GM23338 (cell line): ENCODE measurements around the gene TMEM143. TPM values are rescaled to one million over a fixed set of nuclear protein-coding genes. Genes with fewer than 3 reads are reported as not detected.

Experiments
- ATAC-seq: fragments of 200-7000 bp; cut with Tn5 transposase; 3 replicates; pipeline ENCODE4 v1.9.1; 2020
- DNase-seq: peaks from one replicate; pipeline ENCODE4 v3.0.0-alpha.2; 2015; ENCODE audit warnings: low spot score
- H2AFZ ChIP-seq: fragments of 200-600 bp; sonication (generic); 2 replicates; pipeline ENCODE4 v1.8.0; 2016; ENCODE audit warnings: antibody characterized with exemption, mild to moderate bottlenecking, moderate library complexity
- H3F3A ChIP-seq: fragments of 200-600 bp; sonication (generic); replicated peaks from 2 replicates; pipeline ENCODE4 v1.8.0; 2017; ENCODE audit warnings: antibody characterized with exemption, mixed run types, low read depth
- H3K27ac ChIP-seq: fragments of 200-600 bp; sonication (generic); 2 replicates; pipeline ENCODE4 v1.6.1; 2016; ENCODE audit warnings: low read depth
- H3K27me3 ChIP-seq: fragments of 200-600 bp; sonication (generic); 2 replicates; pipeline ENCODE4 v1.8.0; 2016; ENCODE audit warnings: mild to moderate bottlenecking, mixed run types, moderate library complexity; ENCODE audit not compliant: insufficient read depth
- H3K36me3 ChIP-seq: fragments of 200-600 bp; sonication (generic); 2 replicates; pipeline ENCODE4 v1.8.0; 2016; ENCODE audit warnings: mild to moderate bottlenecking; ENCODE audit not compliant: insufficient read depth
- H3K4me1 ChIP-seq: fragments of 200-600 bp; sonication (generic); 2 replicates; pipeline ENCODE4 v1.8.0; 2016; ENCODE audit warnings: mild to moderate bottlenecking, moderate library complexity; ENCODE audit not compliant: insufficient read depth
- H3K4me2 ChIP-seq: fragments of 200-600 bp; sonication (generic); 2 replicates; pipeline ENCODE4 v1.7.1; 2017; ENCODE audit warnings: mixed run types
- H3K4me3 ChIP-seq: fragments of 200-600 bp; sonication (generic); 2 replicates; pipeline ENCODE4 v1.6.1; 2016; ENCODE audit warnings: mixed run types
- H3K79me2 ChIP-seq: fragments of 200-600 bp; sonication (generic); replicated peaks from 2 replicates; pipeline ENCODE4 v1.8.0; 2017; ENCODE audit warnings: mild to moderate bottlenecking; ENCODE audit not compliant: insufficient read depth
- H3K9me2 ChIP-seq: fragments of 200-600 bp; sonication (generic); 2 replicates; pipeline ENCODE4 v1.8.0; 2017; ENCODE audit not compliant: insufficient read depth
- H4K20me1 ChIP-seq: fragments of 200-600 bp; sonication (generic); replicated peaks from 2 replicates; pipeline ENCODE4 v1.8.0; 2017; ENCODE audit warnings: mild to moderate bottlenecking; ENCODE audit not compliant: insufficient read depth
- H3K27ac Mint-ChIP-seq: 2 replicates; pipeline ENCODE4 v1.8.0; 2020; ENCODE audit warnings: inconsistent platforms, mild to moderate bottlenecking, moderate library complexity, mixed read lengths
- H3K27me3 Mint-ChIP-seq: 3 replicates; pipeline ENCODE4 v1.8.0; 2022; ENCODE audit warnings: low read depth, mild to moderate bottlenecking, moderate library complexity, mixed read lengths, inconsistent platforms; ENCODE audit not compliant: insufficient read depth, poor library complexity
- H3K36me3 Mint-ChIP-seq: 3 replicates; pipeline ENCODE4 v1.8.0; 2021; ENCODE audit warnings: low read depth, mild to moderate bottlenecking, inconsistent platforms, moderate library complexity, mixed read lengths
- H3K4me1 Mint-ChIP-seq: 3 replicates; pipeline ENCODE4 v1.8.0; 2020; ENCODE audit warnings: mild to moderate bottlenecking, inconsistent platforms, mixed read lengths
- H3K4me3 Mint-ChIP-seq: 3 replicates; pipeline ENCODE4 v1.8.0; 2021; ENCODE audit warnings: moderate library complexity, mild to moderate bottlenecking, inconsistent platforms, mixed read lengths
- H3K9me3 Mint-ChIP-seq: 3 replicates; pipeline ENCODE4 v1.8.0; 2020; ENCODE audit warnings: moderate library complexity, mild to moderate bottlenecking, inconsistent platforms, mixed read lengths
- CREB1 ChIP-seq: fragments of 250-450 bp; sonication (Bioruptor Pico); IDR thresholded peaks from 2 replicates; pipeline ENCODE4 v1.5.0; 2020; ENCODE audit warnings: low read depth, mild to moderate bottlenecking, moderate library complexity
- CTCF ChIP-seq, 2 experiments: fragments of 200-600 bp in 1 of 2; sonication (generic) in 1 of 2; conservative IDR thresholded peaks; 2 replicates each; pipeline versions ENCODE4 v1.5.1 to v1.6.1; 2016 to 2017; ENCODE audit warnings: antibody characterized with exemption in 2 of 2, low read depth in 2 of 2, mild to moderate bottlenecking in 2 of 2, moderate library complexity in 1 of 2
- EZH2 ChIP-seq: fragments of 200-600 bp; sonication (generic); IDR thresholded peaks from one replicate; pipeline ENCODE4 v1.8.0; 2017; ENCODE audit warnings: antibody characterized with exemption, mild to moderate bottlenecking, low read depth; ENCODE audit not compliant: unreplicated experiment
- EZH2phosphoT487 ChIP-seq: fragments of 200-600 bp; sonication (generic); IDR thresholded peaks from one replicate; pipeline ENCODE4 v1.8.1; 2018; ENCODE audit warnings: antibody characterized with exemption; ENCODE audit not compliant: unreplicated experiment
- NANOG ChIP-seq: IDR thresholded peaks from 2 replicates; pipeline ENCODE4 v1.6.1; 2016; ENCODE audit warnings: antibody characterized with exemption, borderline replicate concordance
- POLR2AphosphoS5 ChIP-seq: IDR thresholded peaks from 2 replicates; pipeline ENCODE4 v1.6.1; 2016; ENCODE audit warnings: antibody characterized with exemption, low read depth
- REST ChIP-seq: IDR thresholded peaks from one replicate; pipeline ENCODE4 v1.6.1; 2018; ENCODE audit warnings: antibody characterized with exemption; ENCODE audit not compliant: unreplicated experiment
- STAT1 ChIP-seq: IDR thresholded peaks from one replicate; pipeline ENCODE4 v1.6.1; 2016; ENCODE audit warnings: antibody characterized with exemption; ENCODE audit not compliant: unreplicated experiment
- ZNF114 ChIP-seq: fragments of 250-450 bp; sonication (Bioruptor Pico); IDR thresholded peaks from 2 replicates; pipeline ENCODE4 v1.5.0; 2020; ENCODE audit warnings: mild to moderate bottlenecking, moderate library complexity
- ZNF331 ChIP-seq: fragments of 250-450 bp; sonication (Bioruptor Pico); IDR thresholded peaks from 2 replicates; pipeline ENCODE4 v1.5.0; 2020; ENCODE audit warnings: low read depth, mild to moderate bottlenecking, moderate library complexity
- ZNF462 ChIP-seq: fragments of 250-450 bp; sonication (Bioruptor Pico); IDR thresholded peaks from 2 replicates; pipeline ENCODE4 v1.5.0; 2020; ENCODE audit warnings: mild to moderate bottlenecking, moderate library complexity
- polyA plus RNA-seq: library from polyadenylated mRNA; unstranded; fragments of >200 nt; fragmentation: Nextera tagmentation; extraction: Ambion mirVana; gene quantifications from 2 replicates; pipeline ENCODE4 v1.2.1, GENCODE V29; 2016
- total RNA-seq: library from RNA; depleted of rRNA; stranded (reverse); fragments of >200 nt; shearing (Covaris generic); gene quantifications from 2 replicates; pipeline ENCODE4 v1.2.3, GENCODE V29; 2014

TMEM143 gene
- total and polyA plus RNA-seq, 2 experiments from 2014 or later: 12.8 to 15.0 TPM

- no peak overlapping the region for H3K27ac ChIP-seq
- H3K4me2 ChIP-seq: no peak overlapping the region
- no peaks in the 10 kb centered on the region for H3F3A ChIP-seq
- no peak for DNase-seq
- H3K9me2 ChIP-seq: no peaks in the 10 kb centered on the region
- no peak overlapping the region for H3K4me3 ChIP-seq
- peaks cover 4% of the 10 kb centered on the region; the same call in 1 of the 2 replicates for H4K20me1 ChIP-seq
- H3K27ac Mint-ChIP-seq: no peak overlapping the region
- no peaks in the 10 kb centered on the region for H3K27me3 ChIP-seq
- no peaks in the 10 kb centered on the region for H3K36me3 ChIP-seq
- H3K4me3 Mint-ChIP-seq: no peak overlapping the region
- no peaks in the 10 kb centered on the region for H3K36me3 Mint-ChIP-seq
- ATAC-seq: no peak
- H3K9me3 Mint-ChIP-seq: peaks cover 3% of the 10 kb centered on the region; the same call in 1 of the 3 replicates
- no peaks in the 10 kb centered on the region for H3K79me2 ChIP-seq
- peaks cover 8% of the 10 kb centered on the region for H3K27me3 Mint-ChIP-seq
- no peaks in the 10 kb centered on the region; the same call in 1 of the 2 replicates for H3K4me1 ChIP-seq
- H3K4me1 Mint-ChIP-seq: no peaks in the 10 kb centered on the region
- TF ChIP-seq EZH2: no peak
- TF ChIP-seq POLR2AphosphoS5: no peak
- no peak for TF ChIP-seq NANOG
- no peak for TF ChIP-seq CTCF (conservative IDR thresholded peaks at IDR 0.05; ENCODE audit: low read depth in 2 of 2)
- no peak for TF ChIP-seq ZNF331 (CRISPR knock-in tag)
- TF ChIP-seq STAT1: no peak
- TF ChIP-seq EZH2phosphoT487: no peak
- TF ChIP-seq REST: no peak
- TF ChIP-seq ZNF462 (CRISPR knock-in tag): no peak
- TF ChIP-seq CREB1 (CRISPR knock-in tag): no peak
- no peak for TF ChIP-seq ZNF114 (CRISPR knock-in tag)
- no peak overlapping the region for H2AFZ ChIP-seq
Measured at GRCh38 chr19:48348737-48349136, 15.0 kb downstream of the TMEM143 start.
